Measurements from ENCODE around the gene GCGR. TPM values are rescaled to one million over a fixed set of nuclear protein-coding genes. Genes with fewer than 3 reads are reported as not detected.

The GCGR gene
- total and polyA plus RNA-seq, 2 donors (not counting 1 experiment from before 2014, with no cell fraction given): not detected

DNA sequence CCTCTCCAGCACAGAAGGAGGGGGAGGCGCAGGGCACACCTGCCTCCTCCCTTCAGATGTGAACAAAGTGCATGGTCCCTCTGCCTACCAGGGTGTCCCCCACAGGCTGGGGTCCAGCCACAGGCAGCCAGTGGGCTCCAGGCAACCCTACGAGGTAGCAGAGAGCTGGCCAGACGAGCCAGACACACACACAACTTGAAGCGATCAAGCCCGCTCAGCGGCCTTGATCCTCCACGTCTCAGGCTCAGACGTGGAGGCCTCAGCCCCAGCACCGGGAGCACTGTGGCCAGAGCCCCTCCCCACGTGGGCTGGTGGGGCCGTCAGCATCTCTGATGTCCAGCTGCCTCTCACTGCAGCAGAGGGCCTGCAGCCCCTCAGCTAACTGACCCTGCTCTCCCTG is 20.6 kb downstream of the GCGR start:
- H4K20me1 ChIP-seq (ENCODE audit: control insufficient read depth, extremely low read depth, insufficient read depth, low read length): no peaks in the 10 kb centered on the region
- TF ChIP-seq, protein P1, sequence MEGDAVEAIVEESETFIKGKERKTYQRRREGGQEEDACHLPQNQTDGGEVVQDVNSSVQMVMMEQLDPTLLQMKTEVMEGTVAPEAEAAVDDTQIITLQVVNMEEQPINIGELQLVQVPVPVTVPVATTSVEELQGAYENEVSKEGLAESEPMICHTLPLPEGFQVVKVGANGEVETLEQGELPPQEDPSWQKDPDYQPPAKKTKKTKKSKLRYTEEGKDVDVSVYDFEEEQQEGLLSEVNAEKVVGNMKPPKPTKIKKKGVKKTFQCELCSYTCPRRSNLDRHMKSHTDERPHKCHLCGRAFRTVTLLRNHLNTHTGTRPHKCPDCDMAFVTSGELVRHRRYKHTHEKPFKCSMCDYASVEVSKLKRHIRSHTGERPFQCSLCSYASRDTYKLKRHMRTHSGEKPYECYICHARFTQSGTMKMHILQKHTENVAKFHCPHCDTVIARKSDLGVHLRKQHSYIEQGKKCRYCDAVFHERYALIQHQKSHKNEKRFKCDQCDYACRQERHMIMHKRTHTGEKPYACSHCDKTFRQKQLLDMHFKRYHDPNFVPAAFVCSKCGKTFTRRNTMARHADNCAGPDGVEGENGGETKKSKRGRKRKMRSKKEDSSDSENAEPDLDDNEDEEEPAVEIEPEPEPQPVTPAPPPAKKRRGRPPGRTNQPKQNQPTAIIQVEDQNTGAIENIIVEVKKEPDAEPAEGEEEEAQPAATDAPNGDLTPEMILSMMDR (conservative IDR thresholded peaks at IDR 0.05 in 1 of 2, IDR thresholded peaks at IDR 0.05 in 1 of 2; ENCODE audit: low read depth in 1 of 2, low read length in 2 of 2): no peak
- no peak for TF ChIP-seq EZH2 (IDR thresholded peaks at IDR 0.05; ENCODE audit: low read length, missing control alignments)
- H2AFZ ChIP-seq (ENCODE audit: low read length): no peak overlapping the region
- H3K79me2 ChIP-seq (ENCODE audit: control insufficient read depth, insufficient read depth, low read length): peaks cover 3% of the 10 kb centered on the region
- no peak overlapping the region for H3K9ac ChIP-seq (ENCODE audit: insufficient read depth, low read length)
- H3K27me3 ChIP-seq (ENCODE audit: control insufficient read depth, insufficient read depth, low read length): no peaks in the 10 kb centered on the region
- no peak for DNase-seq (ENCODE audit: low read depth in 2 of 2)
- no peak overlapping the region for H3K27ac ChIP-seq (ENCODE audit: insufficient read depth, low read length)
- no peaks in the 10 kb centered on the region for H3K9me3 ChIP-seq (ENCODE audit: control insufficient read depth, insufficient read depth, low read depth, low read length)
- H3K4me1 ChIP-seq (ENCODE audit: control insufficient read depth, extremely low read depth, insufficient read depth, low read length): peaks cover 4% of the 10 kb centered on the region
- peaks cover 4% of the 10 kb centered on the region for H3K36me3 ChIP-seq (ENCODE audit: control insufficient read depth, insufficient read depth, low read length)
- H3K4me2 ChIP-seq (ENCODE audit: extremely low read depth, insufficient read depth, low read length): no peak overlapping the region
- no peak overlapping the region for H3K4me3 ChIP-seq (replicated peaks in 1 of 4; ENCODE audit: control extremely low read depth in 1 of 4, insufficient read depth in 1 of 4, low read depth in 3 of 4, low read length in 4 of 4)

DNA sequence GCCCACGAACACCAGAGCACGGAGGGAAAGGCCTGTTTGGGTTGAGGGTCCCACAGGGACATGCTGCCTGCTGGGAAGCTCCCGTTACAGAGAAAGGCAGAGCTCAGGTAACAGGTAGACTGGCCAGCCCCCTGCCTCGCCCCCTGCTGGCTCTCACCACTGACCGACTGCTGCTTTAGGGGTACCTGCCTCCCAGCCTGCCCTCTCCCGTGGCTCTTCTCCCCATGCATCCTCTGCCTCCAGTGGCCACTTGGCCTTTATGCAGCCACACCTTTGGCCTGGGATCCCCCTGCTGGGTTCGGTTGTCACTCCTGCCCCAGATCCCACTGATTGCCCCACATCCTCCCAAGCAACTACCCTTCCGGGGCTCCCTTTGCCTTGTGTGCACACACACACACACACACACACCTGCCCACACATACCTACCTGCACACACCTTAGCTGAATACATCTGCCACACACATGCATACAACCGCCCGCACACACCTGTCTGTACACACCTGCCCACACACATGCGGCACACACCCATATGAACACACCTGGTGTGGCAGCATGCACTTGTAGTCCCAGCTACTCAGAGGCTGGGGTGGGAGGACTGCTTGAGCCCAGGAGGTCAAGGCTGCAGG is 22.0 kb downstream of the GCGR start:
- no peaks in the 10 kb centered on the region for H4K20me1 ChIP-seq (ENCODE audit: control insufficient read depth, extremely low read depth, insufficient read depth, low read length)
- no peak overlapping the region for H3K4me3 ChIP-seq (replicated peaks in 1 of 4; ENCODE audit: control extremely low read depth in 1 of 4, insufficient read depth in 1 of 4, low read depth in 3 of 4, low read length in 4 of 4)
- H3K27ac ChIP-seq (ENCODE audit: insufficient read depth, low read length): no peak overlapping the region
- H3K27me3 ChIP-seq (ENCODE audit: control insufficient read depth, insufficient read depth, low read length): no peaks in the 10 kb centered on the region
- H3K9ac ChIP-seq (ENCODE audit: insufficient read depth, low read length): no peak overlapping the region
- peaks cover 4% of the 10 kb centered on the region for H3K4me1 ChIP-seq (ENCODE audit: control insufficient read depth, extremely low read depth, insufficient read depth, low read length)
- H3K9me3 ChIP-seq (ENCODE audit: control insufficient read depth, insufficient read depth, low read depth, low read length): no peaks in the 10 kb centered on the region
- TF ChIP-seq, protein P1 (conservative IDR thresholded peaks at IDR 0.05 in 1 of 2, IDR thresholded peaks at IDR 0.05 in 1 of 2; ENCODE audit: low read depth in 1 of 2, low read length in 2 of 2): no peak
- no peak for TF ChIP-seq EZH2 (IDR thresholded peaks at IDR 0.05; ENCODE audit: low read length, missing control alignments)
- H3K36me3 ChIP-seq (ENCODE audit: control insufficient read depth, insufficient read depth, low read length): peaks cover 4% of the 10 kb centered on the region
- no peak for DNase-seq (ENCODE audit: low read depth in 2 of 2)
- no peak overlapping the region for H3K4me2 ChIP-seq (ENCODE audit: extremely low read depth, insufficient read depth, low read length)
- peaks cover 8% of the 10 kb centered on the region for H3K79me2 ChIP-seq (ENCODE audit: control insufficient read depth, insufficient read depth, low read length)
- H2AFZ ChIP-seq (ENCODE audit: low read length): no peak overlapping the region

DNA sequence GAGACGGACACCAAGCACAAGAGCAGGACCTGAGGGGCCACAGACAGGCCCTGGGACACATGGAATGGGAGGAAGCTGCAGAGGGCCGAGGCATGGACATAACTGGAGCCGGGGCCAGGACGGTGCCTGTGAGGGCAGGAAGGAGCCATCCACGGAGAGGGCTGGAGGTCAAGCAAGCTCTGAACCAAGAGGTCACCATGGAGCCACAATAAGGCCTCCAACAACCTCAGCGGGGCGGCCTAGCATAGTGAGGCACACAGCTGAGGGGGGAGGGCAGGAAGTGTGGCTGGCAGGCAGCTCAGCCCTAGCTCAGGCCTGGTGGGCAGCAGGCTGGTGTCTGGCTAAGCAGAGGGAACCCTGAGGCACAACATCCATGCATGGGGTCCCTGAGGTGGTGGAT is 24.7 kb downstream of the GCGR start:
- no peak for DNase-seq (ENCODE audit: low read depth in 2 of 2)
- H3K27me3 ChIP-seq (ENCODE audit: control insufficient read depth, insufficient read depth, low read length): no peaks in the 10 kb centered on the region
- peaks cover 4% of the 10 kb centered on the region for H3K4me1 ChIP-seq (ENCODE audit: control insufficient read depth, extremely low read depth, insufficient read depth, low read length)
- peaks cover 18% of the 10 kb centered on the region for H3K79me2 ChIP-seq (ENCODE audit: control insufficient read depth, insufficient read depth, low read length)
- no peak overlapping the region for H3K27ac ChIP-seq (ENCODE audit: insufficient read depth, low read length)
- H3K36me3 ChIP-seq (ENCODE audit: control insufficient read depth, insufficient read depth, low read length): peaks cover 4% of the 10 kb centered on the region
- H2AFZ ChIP-seq (ENCODE audit: low read length): no peak overlapping the region
- H3K9ac ChIP-seq (ENCODE audit: insufficient read depth, low read length): no peak overlapping the region
- no peaks in the 10 kb centered on the region for H3K9me3 ChIP-seq (ENCODE audit: control insufficient read depth, insufficient read depth, low read depth, low read length)
- TF ChIP-seq, protein P1 (conservative IDR thresholded peaks at IDR 0.05 in 1 of 2, IDR thresholded peaks at IDR 0.05 in 1 of 2; ENCODE audit: low read depth in 1 of 2, low read length in 2 of 2): no peak
- TF ChIP-seq EZH2 (IDR thresholded peaks at IDR 0.05; ENCODE audit: low read length, missing control alignments): no peak
- no peak overlapping the region for H3K4me3 ChIP-seq (replicated peaks in 1 of 4; ENCODE audit: control extremely low read depth in 1 of 4, insufficient read depth in 1 of 4, low read depth in 3 of 4, low read length in 4 of 4)
- no peak overlapping the region for H3K4me2 ChIP-seq (ENCODE audit: extremely low read depth, insufficient read depth, low read length)
- H4K20me1 ChIP-seq (ENCODE audit: control insufficient read depth, extremely low read depth, insufficient read depth, low read length): no peaks in the 10 kb centered on the region
